Upper lobe of left lung (tissue), 6 donors: Measurements from ENCODE around the gene TMEM175. TPM values are rescaled to one million over a fixed set of nuclear protein-coding genes. Genes with fewer than 3 reads are reported as not detected.
A peak's percentile ranks its signal among the peaks of the same experiment; 100 is the strongest.
"Not testable (repeated sequence)": the region's sequence is repeated elsewhere in the genome, so short reads cannot be mapped to it uniquely, and the experiment has no call there.

Experiments used
- ATAC-seq, 2 donors: fragments of 200-7000 bp; cut with Tn5 transposase; one replicate each; pipeline ENCODE4 v1.9.1; 2022; ENCODE audit warnings: mild to moderate bottlenecking in 2 of 2, moderate library complexity in 2 of 2; ENCODE audit not compliant: low FRiP score in 2 of 2
- DNase-seq, 2 donors: peaks; one replicate each; pipeline ENCODE4 v3.0.0-alpha.2; 2019 to 2020
- H3K27ac ChIP-seq, 4 donors: fragments of 200-600 bp; sonication (generic); one replicate each; pipeline ENCODE4 v1.5.1; 2016 to 2019
- H3K27me3 ChIP-seq, 4 donors: fragments of 200-600 bp; sonication (generic); one replicate each; pipeline ENCODE4 v1.5.1; 2017 to 2019
- H3K36me3 ChIP-seq, 4 donors: fragments of 200-600 bp; sonication (generic); one replicate each; pipeline ENCODE4 v1.5.1; 2016 to 2019
- H3K4me1 ChIP-seq, 4 donors: fragments of 200-600 bp; sonication (generic); one replicate each; pipeline ENCODE4 v1.5.1; 2018 to 2019
- H3K4me3 ChIP-seq, 4 donors: fragments of 200-600 bp; sonication (generic); one replicate each; pipeline ENCODE4 v1.5.1; 2017 to 2019; ENCODE audit warnings: mild to moderate bottlenecking in 2 of 4, moderate library complexity in 1 of 4
- H3K9me3 ChIP-seq, 4 donors: fragments of 200-600 bp; sonication (generic); one replicate each; pipeline ENCODE4 v1.5.1; 2018 to 2019
- EP300 ChIP-seq, 4 donors: sonication (generic); formaldehyde crosslinking; IDR thresholded peaks; one replicate each; pipeline ENCODE4 v1.5.1; 2017; ENCODE audit warnings: antibody characterized with exemption in 4 of 4, control low read depth in 2 of 4
- POLR2A ChIP-seq, 4 donors: fragments of 450-650 bp; IDR thresholded peaks; one replicate each; pipeline ENCODE4 v1.5.1; 2016 to 2017; ENCODE audit warnings: antibody characterized with exemption in 4 of 4, mild to moderate bottlenecking in 2 of 4
- POLR2AphosphoS5 ChIP-seq, 2 donors: sonication (generic); formaldehyde crosslinking; IDR thresholded peaks; one replicate each; pipeline ENCODE4 v1.5.1; 2017; ENCODE audit warnings: antibody characterized with exemption in 2 of 2
- WGBS, 2 donors: methylation state at CpG; one replicate each; pipeline ENCODE4 v1.1.5; 2017 to 2018; 5-methylcytosine and 5-hydroxymethylcytosine counted together
- total RNA-seq, 6 donors: library from RNA; depleted of rRNA in 4 of 6; stranded (reverse); fragments of >200 nt in 4 of 6; gene quantifications; one replicate each; pipeline versions ENCODE4 v1.1.0 to v1.2.1, GENCODE V29; 2016 to 2021
- TF ChIP-seq, protein P1 (sequence below), 6 experiments: fragments of 450-650 bp in 4 of 6; fragments of 200-600 bp in 2 of 6; sonication (generic) in 2 of 6; IDR thresholded peaks; one replicate each; pipeline ENCODE4 v1.5.1; 2016 to 2019; ENCODE audit warnings: antibody characterized with exemption in 6 of 6
- donor health status: DM: no; HTN: no; CAD: no; lungs with moderate emphysema.
- donor health status: DM: no; HTN: yes; CAD: no; lungs with severe emphysema.

The TMEM175 gene
- total RNA-seq, 6 donors from 2014 or later: 24.6 to 126 (median 41.8) TPM

- ATAC-seq: no peak
- Histone ChIP-seq H3K4me3 (peak overlapping the region in 2 of 4 donors; percentile 97 to 99), H3K9me3 (no peaks in the 10 kb centered on the region), H3K27ac (peak overlapping the region; percentile 95 to 98 (median 96)), H3K36me3 (peaks cover 0 to 3% (median 0%) of the 10 kb centered on the region in 4 donors), H3K27me3 (no peaks in the 10 kb centered on the region), H3K4me1 (peaks cover 42 to 73% (median 49%) of the 10 kb centered on the region in 4 donors)
- 11 to 25% methylated on average over 3 of the region's 3 CpGs for WGBS, 2 donors
- peak in 1 of 2 donors; percentile 52 for DNase-seq
- TF ChIP-seq EP300 (IDR thresholded peaks at IDR 0.05) (no peak), POLR2A (IDR thresholded peaks at IDR 0.05) (no peak), POLR2AphosphoS5 (IDR thresholded peaks at IDR 0.05) (no peak)
- TF ChIP-seq, protein P1, sequence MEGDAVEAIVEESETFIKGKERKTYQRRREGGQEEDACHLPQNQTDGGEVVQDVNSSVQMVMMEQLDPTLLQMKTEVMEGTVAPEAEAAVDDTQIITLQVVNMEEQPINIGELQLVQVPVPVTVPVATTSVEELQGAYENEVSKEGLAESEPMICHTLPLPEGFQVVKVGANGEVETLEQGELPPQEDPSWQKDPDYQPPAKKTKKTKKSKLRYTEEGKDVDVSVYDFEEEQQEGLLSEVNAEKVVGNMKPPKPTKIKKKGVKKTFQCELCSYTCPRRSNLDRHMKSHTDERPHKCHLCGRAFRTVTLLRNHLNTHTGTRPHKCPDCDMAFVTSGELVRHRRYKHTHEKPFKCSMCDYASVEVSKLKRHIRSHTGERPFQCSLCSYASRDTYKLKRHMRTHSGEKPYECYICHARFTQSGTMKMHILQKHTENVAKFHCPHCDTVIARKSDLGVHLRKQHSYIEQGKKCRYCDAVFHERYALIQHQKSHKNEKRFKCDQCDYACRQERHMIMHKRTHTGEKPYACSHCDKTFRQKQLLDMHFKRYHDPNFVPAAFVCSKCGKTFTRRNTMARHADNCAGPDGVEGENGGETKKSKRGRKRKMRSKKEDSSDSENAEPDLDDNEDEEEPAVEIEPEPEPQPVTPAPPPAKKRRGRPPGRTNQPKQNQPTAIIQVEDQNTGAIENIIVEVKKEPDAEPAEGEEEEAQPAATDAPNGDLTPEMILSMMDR (IDR thresholded peaks at IDR 0.05): no peak
Measured at GRCh38 chr4:930028-930551, 2.2 kb upstream of the TMEM175 start.

DNA sequence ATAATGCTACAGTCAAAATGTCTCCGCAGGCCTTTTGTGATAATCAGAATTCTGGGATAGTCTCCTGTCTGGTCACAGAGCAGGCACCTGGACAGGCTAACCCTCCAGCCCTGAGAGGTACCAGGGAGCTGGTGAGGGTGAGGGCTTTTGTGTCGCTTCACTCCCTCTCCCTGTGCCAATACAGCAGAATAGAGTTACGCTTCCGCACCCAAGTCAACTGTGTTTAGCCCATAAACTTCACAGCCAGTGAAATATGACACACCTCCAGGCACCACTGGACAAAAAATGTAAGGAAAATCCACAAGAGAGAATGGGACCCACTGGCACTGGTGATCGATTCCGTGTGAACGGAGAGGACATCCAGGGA is 1.4 kb upstream of the TMEM175 start:
- no peak for ATAC-seq
- no peaks in the 10 kb centered on the region for H3K9me3 ChIP-seq
- H3K4me1 ChIP-seq: peaks cover 38 to 65% (median 45%) of the 10 kb centered on the region in 4 donors
- H3K27ac ChIP-seq: peak overlapping the region; percentile 95 to 98 (median 96)
- no peak for DNase-seq
- H3K27me3 ChIP-seq: no peaks in the 10 kb centered on the region
- TF ChIP-seq POLR2A (IDR thresholded peaks at IDR 0.05) (no peak), POLR2AphosphoS5 (IDR thresholded peaks at IDR 0.05) (no peak), EP300 (IDR thresholded peaks at IDR 0.05) (no peak)
- TF ChIP-seq, protein P1 (IDR thresholded peaks at IDR 0.05): no peak
- H3K36me3 ChIP-seq: peaks cover 0 to 3% (median 0%) of the 10 kb centered on the region in 4 donors
- peak overlapping the region in 3 of 4 donors; percentile 97 to 100 (median 99) for H3K4me3 ChIP-seq
- WGBS, 2 donors: 49 to 68% methylated on average over 7 of the region's 7 CpGs

GRCh38 chr4:931194-931959 is 883 bp upstream of the TMEM175 start:
- Histone ChIP-seq H3K36me3 (peaks cover 0 to 3% (median 0%) of the 10 kb centered on the region in 4 donors), H3K4me1 (peaks cover 38 to 60% (median 41%) of the 10 kb centered on the region in 4 donors), H3K9me3 (no peaks in the 10 kb centered on the region), H3K4me3 (peak overlapping the region; percentile 97 to 100 (median 98)), H3K27ac (peak overlapping the region; percentile 95 to 98 (median 96)), H3K27me3 (no peaks in the 10 kb centered on the region)
- ATAC-seq: peak; percentile 10 to 24
- DNase-seq: no peak
- no peak for TF ChIP-seq POLR2A (IDR thresholded peaks at IDR 0.05)
- no peak for TF ChIP-seq POLR2AphosphoS5 (IDR thresholded peaks at IDR 0.05)
- TF ChIP-seq, protein P1 (IDR thresholded peaks at IDR 0.05): no peak
- TF ChIP-seq EP300 (IDR thresholded peaks at IDR 0.05): no peak
- 3 to 6% methylated on average over 16 to 29 of the region's 31 CpGs for WGBS, 2 donors

- peak overlapping the region; percentile 95 to 98 (median 96) for H3K27ac ChIP-seq
- H3K4me3 ChIP-seq: peak overlapping the region; percentile 51 to 100 (median 98)
- TF ChIP-seq, protein P1 (IDR thresholded peaks at IDR 0.05): no peak
- TF ChIP-seq EP300 (IDR thresholded peaks at IDR 0.05) (no peak), POLR2A (IDR thresholded peaks at IDR 0.05) (no peak), POLR2AphosphoS5 (IDR thresholded peaks at IDR 0.05) (no peak)
- 5 to 7% methylated on average over 8 to 11 of the region's 11 CpGs for WGBS, 2 donors
- no peak for DNase-seq
- peak; percentile 1 to 20 for ATAC-seq
- H3K36me3 ChIP-seq: peaks cover 0 to 3% (median 0%) of the 10 kb centered on the region in 4 donors
- H3K9me3 ChIP-seq: no peaks in the 10 kb centered on the region
- peaks cover 38 to 59% (median 40%) of the 10 kb centered on the region in 4 donors for H3K4me1 ChIP-seq
- no peaks in the 10 kb centered on the region for H3K27me3 ChIP-seq
Measured at GRCh38 chr4:932713-933070, 432 bp downstream of the TMEM175 start.

- H3K27ac ChIP-seq, H3K36me3 ChIP-seq, H3K9me3 ChIP-seq, DNase-seq, H3K4me3 ChIP-seq, H3K27me3 ChIP-seq, H3K4me1 ChIP-seq, ATAC-seq: not testable (repeated sequence)
- WGBS, 2 donors: 81 to 84% methylated on average over 4 of the region's 4 CpGs
Measured at GRCh38 chr4:939508-939907, 7.2 kb downstream of the TMEM175 start.
